Colonic mucosa (tissue), 4 donors: ENCODE measurements around the gene SOHLH2. TPM values are rescaled to one million over a fixed set of nuclear protein-coding genes. Genes with fewer than 3 reads are reported as not detected.

Experiments used
- DNase-seq: peaks from one replicate; pipeline ENCODE4 v3.0.0-alpha.2; 2020
- H3K27ac ChIP-seq: fragments of 200-600 bp; one replicate; pipeline ENCODE4 v1.8.0; 2021
- H3K27me3 ChIP-seq: fragments of 200-600 bp; one replicate; pipeline ENCODE4 v1.8.0; 2021
- H3K36me3 ChIP-seq: fragments of 200-600 bp; one replicate; pipeline ENCODE4 v1.8.0; 2021
- H3K4me1 ChIP-seq: fragments of 200-600 bp; one replicate; pipeline ENCODE4 v1.8.0; 2021; ENCODE audit warnings: mild to moderate bottlenecking
- H3K4me3 ChIP-seq: fragments of 200-600 bp; one replicate; pipeline ENCODE4 v1.8.0; 2021
- H3K9ac ChIP-seq, 2 donors: one replicate each; pipeline ENCODE4 v1.7.0; 2013; ENCODE audit warnings: control low read depth in 2 of 2, low read depth in 2 of 2, low read length in 2 of 2
- H3K9me3 ChIP-seq: fragments of 200-600 bp; one replicate; pipeline ENCODE4 v1.8.0; 2021
- intact Hi-C: fragments of 100-400 bp; cut with DNase I; formaldehyde crosslinking; loops from one replicate; pipeline ENCODE4 v1.14.1; 2022
- total RNA-seq, 2 donors: library from RNA; stranded (reverse); fragmentation: NEBNext Ultra II Directional in 1 of 2; extraction: Animal tissue kit (Norgen Biotek cat#: 25700) in 1 of 2; gene quantifications; one replicate each; pipeline ENCODE4 v1.2.1, GENCODE V29; 2021
- TF ChIP-seq, protein P1 (sequence below): fragments of 200-600 bp; IDR thresholded peaks from one replicate; pipeline ENCODE4 v1.8.0; 2022; ENCODE audit warnings: antibody characterized with exemption, mild to moderate bottlenecking
- donor health status: healthy.
- donor health status: DM: no; HTN: no; CAD: no.
- donor health status: DM: no; HTN: no; CAD: no.

The SOHLH2 gene
- total RNA-seq, 2 donors from 2014 or later: 0.32 TPM; not detected in 1

DNA sequence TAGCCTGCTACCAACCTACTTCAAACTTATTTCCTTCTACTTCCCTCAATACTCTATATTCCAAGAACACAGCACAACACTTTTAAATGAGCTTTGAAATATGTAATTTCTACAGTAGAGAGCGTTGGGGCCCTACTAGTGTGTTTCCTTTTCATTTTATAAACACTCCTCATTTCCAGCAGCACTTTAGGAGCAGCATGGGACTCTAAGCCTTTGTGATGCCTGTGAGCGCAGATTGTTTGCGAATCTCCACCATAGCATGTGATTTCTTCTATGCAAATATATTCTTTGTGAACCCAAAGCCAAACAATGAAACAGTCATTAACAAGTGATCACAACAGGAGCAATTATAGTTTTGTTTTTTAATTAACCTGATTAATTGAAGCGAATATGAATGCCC, 3.6 kb downstream of the SOHLH2 start:
- TF ChIP-seq, protein P1, sequence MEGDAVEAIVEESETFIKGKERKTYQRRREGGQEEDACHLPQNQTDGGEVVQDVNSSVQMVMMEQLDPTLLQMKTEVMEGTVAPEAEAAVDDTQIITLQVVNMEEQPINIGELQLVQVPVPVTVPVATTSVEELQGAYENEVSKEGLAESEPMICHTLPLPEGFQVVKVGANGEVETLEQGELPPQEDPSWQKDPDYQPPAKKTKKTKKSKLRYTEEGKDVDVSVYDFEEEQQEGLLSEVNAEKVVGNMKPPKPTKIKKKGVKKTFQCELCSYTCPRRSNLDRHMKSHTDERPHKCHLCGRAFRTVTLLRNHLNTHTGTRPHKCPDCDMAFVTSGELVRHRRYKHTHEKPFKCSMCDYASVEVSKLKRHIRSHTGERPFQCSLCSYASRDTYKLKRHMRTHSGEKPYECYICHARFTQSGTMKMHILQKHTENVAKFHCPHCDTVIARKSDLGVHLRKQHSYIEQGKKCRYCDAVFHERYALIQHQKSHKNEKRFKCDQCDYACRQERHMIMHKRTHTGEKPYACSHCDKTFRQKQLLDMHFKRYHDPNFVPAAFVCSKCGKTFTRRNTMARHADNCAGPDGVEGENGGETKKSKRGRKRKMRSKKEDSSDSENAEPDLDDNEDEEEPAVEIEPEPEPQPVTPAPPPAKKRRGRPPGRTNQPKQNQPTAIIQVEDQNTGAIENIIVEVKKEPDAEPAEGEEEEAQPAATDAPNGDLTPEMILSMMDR: no peak

GRCh38 chr13:36207672-36208071, 6.7 kb downstream of the SOHLH2 start:
- no peak overlapping the region for H3K4me3 ChIP-seq
- H3K27me3 ChIP-seq: no peaks in the 10 kb centered on the region
- TF ChIP-seq, protein P1: no peak
- H3K27ac ChIP-seq: no peak overlapping the region
- no peak overlapping the region for H3K9ac ChIP-seq
- no peaks in the 10 kb centered on the region for H3K36me3 ChIP-seq
- no peaks in the 10 kb centered on the region for H3K9me3 ChIP-seq
- intact Hi-C loops: no loop called here
- no peak for DNase-seq
- no peaks in the 10 kb centered on the region for H3K4me1 ChIP-seq

More for the DNA sequence above, 3.6 kb downstream of the SOHLH2 start:
- Histone ChIP-seq H3K27me3 (no peaks in the 10 kb centered on the region), H3K4me1 (no peaks in the 10 kb centered on the region), H3K4me3 (no peak overlapping the region), H3K27ac (no peak overlapping the region), H3K9me3 (no peaks in the 10 kb centered on the region), H3K9ac (no peak overlapping the region), H3K36me3 (no peaks in the 10 kb centered on the region)
- intact Hi-C loops: no loop called here
- no peak for DNase-seq

DNA sequence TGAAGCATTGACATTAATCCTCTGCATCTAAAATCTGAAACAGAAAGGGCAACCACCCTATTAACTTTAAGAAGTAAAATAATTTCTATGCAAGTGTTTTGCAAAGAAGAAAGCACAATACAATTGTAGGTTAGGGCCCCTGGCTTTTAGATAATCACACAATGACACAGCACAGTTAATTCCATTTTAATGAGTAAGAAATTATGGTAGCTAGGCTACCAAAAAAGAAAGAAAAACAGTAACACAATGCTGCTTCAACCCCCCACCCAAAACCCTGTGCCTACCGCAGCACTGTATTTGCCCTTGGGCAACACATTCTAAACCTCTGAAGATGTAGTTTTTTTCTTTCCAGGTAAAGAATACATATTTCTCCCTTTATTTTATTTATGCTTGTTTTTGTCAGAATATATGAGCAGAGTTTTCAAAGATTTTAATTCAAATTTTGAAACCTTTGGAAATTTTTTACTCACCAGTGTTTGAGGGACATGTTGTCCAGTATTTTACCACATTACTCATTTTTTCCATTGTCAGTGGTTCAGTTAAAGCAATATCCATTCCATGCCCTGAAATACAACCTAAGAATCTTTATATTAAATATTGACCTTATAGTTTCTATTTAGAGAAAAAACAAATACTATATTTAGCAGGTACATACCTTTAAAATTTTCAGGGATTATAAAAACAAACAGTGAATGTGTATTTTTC, 21.1 kb downstream of the SOHLH2 start:
- TF ChIP-seq, protein P1: no peak
- Histone ChIP-seq H3K9me3 (no peaks in the 10 kb centered on the region), H3K27ac (no peak overlapping the region), H3K4me3 (no peak overlapping the region), H3K9ac (no peak overlapping the region), H3K4me1 (no peaks in the 10 kb centered on the region), H3K27me3 (no peaks in the 10 kb centered on the region), H3K36me3 (no peaks in the 10 kb centered on the region)
- intact Hi-C loops: no loop called here
- DNase-seq: no peak

GRCh38 chr13:36192166-36192565, 22.2 kb downstream of the SOHLH2 start:
- DNase-seq: no peak
- no peak overlapping the region for H3K4me3 ChIP-seq
- H3K27me3 ChIP-seq: no peaks in the 10 kb centered on the region
- no peaks in the 10 kb centered on the region for H3K36me3 ChIP-seq
- no peaks in the 10 kb centered on the region for H3K4me1 ChIP-seq
- intact Hi-C loops: no loop called here
- H3K9ac ChIP-seq: no peak overlapping the region
- no peaks in the 10 kb centered on the region for H3K9me3 ChIP-seq
- TF ChIP-seq, protein P1: no peak
- H3K27ac ChIP-seq: no peak overlapping the region

DNA sequence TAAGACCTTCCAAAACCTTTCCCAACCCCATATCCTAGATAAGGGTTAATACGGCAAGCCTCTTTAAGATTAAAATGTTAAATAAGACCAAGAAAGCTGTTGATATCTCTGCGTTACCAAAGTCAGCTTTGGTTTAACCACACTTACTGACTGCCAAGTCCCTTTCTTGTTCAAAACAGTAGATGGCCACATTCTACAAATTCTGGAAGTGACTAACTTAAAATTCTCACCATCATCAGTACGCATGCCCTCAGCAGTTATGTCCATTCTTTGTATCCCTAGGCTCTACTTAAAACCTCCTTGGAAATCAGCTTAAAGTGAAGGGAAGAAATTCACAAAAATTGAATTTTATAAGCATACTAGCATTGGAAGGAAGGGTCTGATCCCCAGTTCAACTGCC, 23.6 kb downstream of the SOHLH2 start:
- no peak for DNase-seq
- TF ChIP-seq, protein P1: no peak

More for the DNA sequence above, 23.6 kb downstream of the SOHLH2 start:
- intact Hi-C loops: no loop called here
- Histone ChIP-seq H3K9me3 (no peaks in the 10 kb centered on the region), H3K27me3 (no peaks in the 10 kb centered on the region), H3K27ac (no peak overlapping the region), H3K36me3 (no peaks in the 10 kb centered on the region), H3K4me1 (no peaks in the 10 kb centered on the region), H3K4me3 (no peak overlapping the region), H3K9ac (no peak overlapping the region)
